HG02759 (cell line): ENCODE data around the gene SIPA1L2.

ENCODE experiments used
- ATAC-seq: cut with Tn5 transposase; IDR thresholded peaks from one replicate; pipeline ENCODE4 v1.9.1; 2021; ENCODE audit warnings: mild to moderate bottlenecking, moderate library complexity; ENCODE audit not compliant: unreplicated experiment

Gene SIPA1L2

GRCh38 chr1:232591344-232591743 is 38.6 kb downstream of the SIPA1L2 start:
- no peak for ATAC-seq

- peak; percentile 65 for ATAC-seq
Observed at GRCh38 chr1:232590744-232591082, 39.2 kb downstream of the SIPA1L2 start.

GRCh38 chr1:232589812-232590743 is 39.9 kb downstream of the SIPA1L2 start:
- ATAC-seq = peak; percentile 25

- ATAC-seq = no peak
Observed at GRCh38 chr1:232589111-232589811, 40.7 kb downstream of the SIPA1L2 start.

- no peak for ATAC-seq
Observed at GRCh38 chr1:232587141-232588008, 42.6 kb downstream of the SIPA1L2 start.

- no peak for ATAC-seq
Observed at GRCh38 chr1:232586679-232587078, 43.3 kb downstream of the SIPA1L2 start.

GRCh38 chr1:232585486-232585885 is 44.4 kb downstream of the SIPA1L2 start:
- no peak for ATAC-seq

GRCh38 chr1:232581932-232582331 is 48.0 kb downstream of the SIPA1L2 start:
- no peak for ATAC-seq
